ENCODE data around the gene ATF7. TPM values are rescaled to one million over a fixed set of nuclear protein-coding genes. Genes with fewer than 3 reads are reported as not detected.

Gene ATF7
- total RNA-seq, 1 experiment from 2014 or later: 26.9 TPM

DNA sequence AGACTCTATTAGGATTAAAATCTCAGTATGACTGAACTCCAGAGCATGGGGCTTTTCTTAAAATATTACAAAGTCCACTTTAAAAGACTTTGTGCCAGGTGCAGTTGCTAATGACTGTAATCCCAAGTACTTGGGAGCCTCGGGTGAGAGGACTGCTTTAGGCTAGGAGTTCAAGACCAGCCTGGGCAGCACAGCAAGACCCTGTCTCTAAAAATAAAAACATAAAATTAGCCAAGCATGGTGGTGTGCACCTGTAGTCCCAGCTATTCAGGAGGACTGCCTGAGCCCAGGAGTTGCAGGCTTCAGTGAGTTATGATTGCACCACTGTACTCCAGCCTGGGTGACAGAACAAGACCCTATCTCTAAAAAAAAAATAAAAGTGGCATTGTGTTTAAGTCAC lies 33.2 kb downstream of the ATF7 start:
- Mint-ChIP-seq H3K36me3 (ENCODE audit: insufficient read depth, unreplicated experiment) (no peaks in the 10 kb centered on the region), H3K4me1 (ENCODE audit: low read depth, unreplicated experiment) (no peaks in the 10 kb centered on the region), H3K27ac (ENCODE audit: unreplicated experiment) (no peak overlapping the region), H3K9me3 (ENCODE audit: unreplicated experiment) (no peaks in the 10 kb centered on the region), H3K4me3 (ENCODE audit: unreplicated experiment) (no peak overlapping the region), H3K27me3 (ENCODE audit: insufficient read depth, unreplicated experiment) (no peaks in the 10 kb centered on the region)
- no peaks in the 10 kb centered on the region for H3K9me3 ChIP-seq
- H3K27me3 ChIP-seq (replicated peaks; ENCODE audit: control insufficient read depth, insufficient read depth, low read length): no peaks in the 10 kb centered on the region
- 0 out of 2 replicates have a peak, but pooled peaks cover 10% of the 10 kb centered on the region for H3K4me1 ChIP-seq
- TF ChIP-seq CTCF (IDR thresholded peaks at IDR 0.05; ENCODE audit: insufficient read depth in 1 of 2, low read depth in 1 of 2, low read length in 1 of 2, severe bottlenecking in 1 of 2, unreplicated experiment in 1 of 2): no peak
- DNase-seq: no peak
- intact Hi-C loops (cut with micrococcal nuclease; ENCODE audit: unreplicated experiment): no loop called here
- POLR2A ChIA-PET: no interaction called here
- no peak overlapping the region for H3K4me3 ChIP-seq (ENCODE audit: low read depth, low read length)
- H3K36me3 ChIP-seq (ENCODE audit: control insufficient read depth, insufficient read depth, low read length): no peaks in the 10 kb centered on the region
- BruUV-seq (replicated peaks): no TSS peak
- CTCF ChIA-PET: interaction anchor here (0.6 kb wide), 1 partner anchor 160 kb away, joined by 3 read pairs; no protein-coding TSS in a partner anchor

DNA sequence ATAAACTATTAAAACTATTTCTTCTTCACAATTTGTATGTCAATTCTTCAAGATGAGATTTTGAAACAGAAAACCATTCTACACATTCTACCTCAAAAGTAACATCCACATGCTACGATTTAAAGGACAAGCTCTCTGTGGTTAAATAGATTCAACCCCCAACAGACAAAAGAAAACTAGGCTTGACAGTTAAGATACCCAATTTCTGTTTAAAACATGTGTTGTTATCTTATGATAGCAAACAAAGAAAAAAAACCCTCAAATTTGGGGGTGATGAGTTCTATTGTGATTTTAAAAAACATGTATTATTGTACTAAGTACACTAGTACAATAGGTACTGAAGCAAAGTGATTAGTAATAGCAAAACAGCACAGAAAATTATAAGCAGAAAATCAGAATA lies 33.8 kb downstream of the ATF7 start:
- Mint-ChIP-seq H3K27ac (ENCODE audit: unreplicated experiment) (no peak overlapping the region), H3K4me3 (ENCODE audit: unreplicated experiment) (no peak overlapping the region), H3K4me1 (ENCODE audit: low read depth, unreplicated experiment) (no peaks in the 10 kb centered on the region), H3K36me3 (ENCODE audit: insufficient read depth, unreplicated experiment) (no peaks in the 10 kb centered on the region), H3K9me3 (ENCODE audit: unreplicated experiment) (no peaks in the 10 kb centered on the region), H3K27me3 (ENCODE audit: insufficient read depth, unreplicated experiment) (no peaks in the 10 kb centered on the region)
- no peak for DNase-seq
- Histone ChIP-seq H3K27me3 (replicated peaks; ENCODE audit: control insufficient read depth, insufficient read depth, low read length) (no peaks in the 10 kb centered on the region), H3K9me3 (no peaks in the 10 kb centered on the region), H3K36me3 (ENCODE audit: control insufficient read depth, insufficient read depth, low read length) (no peaks in the 10 kb centered on the region), H3K4me1 (0 out of 2 replicates have a peak, but pooled peaks cover 10% of the 10 kb centered on the region), H3K4me3 (ENCODE audit: low read depth, low read length) (no peak overlapping the region)
- intact Hi-C loops (cut with micrococcal nuclease; ENCODE audit: unreplicated experiment): no loop called here
- no TSS peak for BruUV-seq (replicated peaks)
- ChIA-PET CTCF (interaction anchor here (0.6 to 0.8 kb wide), 2 partner anchors 152 to 161 kb away, joined by 3 read pairs; no protein-coding TSS in a partner anchor), POLR2A (no interaction called here)
- no peak for TF ChIP-seq CTCF (IDR thresholded peaks at IDR 0.05; ENCODE audit: insufficient read depth in 1 of 2, low read depth in 1 of 2, low read length in 1 of 2, severe bottlenecking in 1 of 2, unreplicated experiment in 1 of 2)

GRCh38 chr12:53591301-53592206 lies 34.6 kb downstream of the ATF7 start:
- no peaks in the 10 kb centered on the region for H3K36me3 ChIP-seq (ENCODE audit: control insufficient read depth, insufficient read depth, low read length)
- Mint-ChIP-seq H3K27me3 (ENCODE audit: insufficient read depth, unreplicated experiment) (no peaks in the 10 kb centered on the region), H3K4me3 (ENCODE audit: unreplicated experiment) (no peak overlapping the region), H3K36me3 (ENCODE audit: insufficient read depth, unreplicated experiment) (no peaks in the 10 kb centered on the region), H3K4me1 (ENCODE audit: low read depth, unreplicated experiment) (no peaks in the 10 kb centered on the region), H3K9me3 (ENCODE audit: unreplicated experiment) (no peaks in the 10 kb centered on the region), H3K27ac (ENCODE audit: unreplicated experiment) (no peak overlapping the region)
- DNase-seq: no peak
- no peak overlapping the region for H3K4me3 ChIP-seq (ENCODE audit: low read depth, low read length)
- BruUV-seq (replicated peaks): no TSS peak
- no peak for TF ChIP-seq CTCF (IDR thresholded peaks at IDR 0.05; ENCODE audit: insufficient read depth in 1 of 2, low read depth in 1 of 2, low read length in 1 of 2, severe bottlenecking in 1 of 2, unreplicated experiment in 1 of 2)
- ChIA-PET CTCF (interaction anchor here (0.8 kb wide), 1 partner anchor 153 kb away, joined by 3 read pairs; no protein-coding TSS in a partner anchor), POLR2A (no interaction called here)
- H3K4me1 ChIP-seq: 0 out of 2 replicates have a peak, but pooled peaks cover 10% of the 10 kb centered on the region
- H3K27me3 ChIP-seq (replicated peaks; ENCODE audit: control insufficient read depth, insufficient read depth, low read length): no peaks in the 10 kb centered on the region
- H3K9me3 ChIP-seq: no peaks in the 10 kb centered on the region
- intact Hi-C loops (cut with micrococcal nuclease; ENCODE audit: unreplicated experiment): no loop called here
